ENCODE data around the gene KIAA1614.

Gene KIAA1614

GRCh38 chr1:180884588-180885300 lies 28.0 kb upstream of the KIAA1614 start:
- Histone ChIP-seq H3K27ac (replicated peaks) (no peak overlapping the region), H3K27me3 (ENCODE audit: insufficient read depth, poor library complexity, severe bottlenecking) (no peaks in the 10 kb centered on the region), H3K4me3 (replicated peaks; ENCODE audit: insufficient read depth, low read length) (no peak overlapping the region)
- no peak for DNase-seq (ENCODE audit: low read depth in 1 of 2, low spot score in 1 of 2)
- TF ChIP-seq CTCF (IDR thresholded peaks at IDR 0.05; ENCODE audit: insufficient read depth, low read length) (no peak), SPI1 (IDR thresholded peaks at IDR 0.05; ENCODE audit: borderline replicate concordance, low read depth) (no peak), REST (IDR thresholded peaks at IDR 0.05; ENCODE audit: insufficient replicate concordance, low read depth) (no peak), GABPA (IDR thresholded peaks at IDR 0.05; ENCODE audit: low read depth) (no peak), POLR2AphosphoS5 (IDR thresholded peaks at IDR 0.05; ENCODE audit: low read depth) (no peak)

GRCh38 chr1:180886338-180886737 lies 26.4 kb upstream of the KIAA1614 start:
- no peak overlapping the region for H3K4me3 ChIP-seq (replicated peaks; ENCODE audit: insufficient read depth, low read length)
- TF ChIP-seq SPI1 (IDR thresholded peaks at IDR 0.05; ENCODE audit: borderline replicate concordance, low read depth) (no peak), GABPA (IDR thresholded peaks at IDR 0.05; ENCODE audit: low read depth) (no peak), POLR2AphosphoS5 (IDR thresholded peaks at IDR 0.05; ENCODE audit: low read depth) (no peak), CTCF (IDR thresholded peaks at IDR 0.05; ENCODE audit: insufficient read depth, low read length) (no peak), REST (IDR thresholded peaks at IDR 0.05; ENCODE audit: insufficient replicate concordance, low read depth) (no peak)
- DNase-seq (ENCODE audit: low read depth in 1 of 2, low spot score in 1 of 2) = no peak
- no peaks in the 10 kb centered on the region for H3K27me3 ChIP-seq (ENCODE audit: insufficient read depth, poor library complexity, severe bottlenecking)
- H3K27ac ChIP-seq (replicated peaks) = no peak overlapping the region

- H3K27me3 ChIP-seq (ENCODE audit: insufficient read depth, poor library complexity, severe bottlenecking) = no peaks in the 10 kb centered on the region
- no peak overlapping the region for H3K4me3 ChIP-seq (replicated peaks; ENCODE audit: insufficient read depth, low read length)
- no peak for TF ChIP-seq REST (IDR thresholded peaks at IDR 0.05; ENCODE audit: insufficient replicate concordance, low read depth)
- TF ChIP-seq SPI1 (IDR thresholded peaks at IDR 0.05; ENCODE audit: borderline replicate concordance, low read depth) = no peak
- no peak for TF ChIP-seq GABPA (IDR thresholded peaks at IDR 0.05; ENCODE audit: low read depth)
- TF ChIP-seq POLR2AphosphoS5 (IDR thresholded peaks at IDR 0.05; ENCODE audit: low read depth) = no peak
- no peak for TF ChIP-seq CTCF (IDR thresholded peaks at IDR 0.05; ENCODE audit: insufficient read depth, low read length)
Measured at GRCh38 chr1:180887841-180888240, 24.9 kb upstream of the KIAA1614 start.

More at GRCh38 chr1:180887841-180888240, 24.9 kb upstream of the KIAA1614 start:
- no peak overlapping the region for H3K27ac ChIP-seq (replicated peaks)
- DNase-seq (ENCODE audit: low read depth in 1 of 2, low spot score in 1 of 2) = no peak

Data from HL-60 (cell line).